HG03354 (cell line): ENCODE data around the gene PSMD14.

Source experiments
- ATAC-seq: cut with Tn5 transposase; IDR thresholded peaks from one replicate; pipeline ENCODE4 v1.9.1; 2021; ENCODE audit warnings: mild to moderate bottlenecking; ENCODE audit not compliant: unreplicated experiment, poor library complexity, severe bottlenecking

Gene PSMD14

DNA sequence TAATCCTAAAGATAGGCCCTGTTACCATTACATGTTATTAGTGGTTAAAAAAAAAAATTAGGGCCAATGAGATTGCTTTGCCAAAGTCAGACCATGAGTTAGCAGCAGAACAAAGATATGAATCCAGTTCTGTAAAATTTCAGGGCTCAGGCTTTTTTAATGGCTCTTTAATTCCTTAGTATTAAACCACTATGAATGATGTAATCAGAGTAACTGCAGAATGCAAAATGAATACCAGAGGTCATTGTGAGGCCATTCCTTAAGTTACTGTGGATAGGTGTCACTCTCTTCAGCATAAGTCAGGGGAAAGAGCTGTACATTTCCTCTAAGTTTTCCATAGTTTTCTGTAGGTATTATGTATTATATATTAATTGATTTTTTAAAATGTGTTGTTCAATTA is 65.7 kb downstream of the PSMD14 start:
- ATAC-seq = no peak

DNA sequence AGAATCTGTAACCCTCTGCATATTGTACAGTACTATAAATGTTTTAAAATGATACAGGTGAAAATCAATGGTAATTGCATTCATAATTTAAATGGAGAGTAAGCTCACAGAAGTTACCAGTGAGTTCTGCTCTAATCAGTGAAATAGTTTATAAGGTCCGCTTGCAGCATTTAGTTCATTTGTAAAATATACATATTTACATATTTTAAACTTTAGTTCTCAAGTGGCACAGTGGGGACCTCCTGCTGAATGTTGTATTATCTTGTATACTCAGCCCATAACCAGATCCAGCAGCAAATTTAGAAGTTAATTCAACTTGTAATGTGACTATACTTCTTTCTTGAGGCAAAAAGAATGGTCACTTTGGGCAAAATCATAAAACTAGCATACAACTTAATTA is 66.2 kb downstream of the PSMD14 start:
- no peak for ATAC-seq

DNA sequence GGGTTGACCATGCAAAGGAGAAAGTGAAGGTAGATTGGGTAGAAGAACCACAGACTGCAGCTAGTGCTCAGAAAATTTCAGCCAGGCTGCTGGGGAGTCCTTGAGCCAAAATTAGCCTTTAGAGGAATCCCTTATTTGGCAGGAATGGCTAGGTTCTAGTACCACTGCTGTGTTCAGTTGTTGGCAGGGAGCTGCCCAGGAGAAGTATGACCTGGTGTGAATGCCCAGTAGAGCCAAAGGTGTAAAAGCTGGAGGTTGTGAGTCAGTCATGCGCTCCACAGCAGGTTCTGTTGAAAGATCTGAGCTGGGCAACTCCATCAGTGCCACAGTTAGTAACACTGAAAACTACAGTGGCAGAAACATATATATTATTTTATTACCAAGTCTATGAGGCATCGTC is 71.5 kb downstream of the PSMD14 start:
- ATAC-seq = no peak

DNA sequence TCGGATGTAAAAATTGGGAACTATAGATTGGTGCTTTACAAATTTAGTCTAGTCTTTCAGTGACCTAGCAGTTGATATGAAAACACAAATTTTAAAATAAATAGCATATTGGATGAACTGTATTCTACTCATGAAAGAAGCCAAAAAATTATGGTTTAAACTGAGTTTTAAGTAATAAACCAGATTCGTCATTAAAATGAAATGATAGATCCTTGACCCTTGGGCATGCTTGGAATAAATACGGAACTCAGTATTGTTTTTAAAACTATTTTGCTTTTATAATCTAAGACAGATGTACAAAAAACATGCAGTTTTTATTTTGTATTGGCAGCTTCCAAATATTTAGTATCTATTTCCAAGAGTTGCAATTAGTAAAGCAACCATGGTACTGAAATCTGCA is 73.3 kb downstream of the PSMD14 start:
- no peak for ATAC-seq

DNA sequence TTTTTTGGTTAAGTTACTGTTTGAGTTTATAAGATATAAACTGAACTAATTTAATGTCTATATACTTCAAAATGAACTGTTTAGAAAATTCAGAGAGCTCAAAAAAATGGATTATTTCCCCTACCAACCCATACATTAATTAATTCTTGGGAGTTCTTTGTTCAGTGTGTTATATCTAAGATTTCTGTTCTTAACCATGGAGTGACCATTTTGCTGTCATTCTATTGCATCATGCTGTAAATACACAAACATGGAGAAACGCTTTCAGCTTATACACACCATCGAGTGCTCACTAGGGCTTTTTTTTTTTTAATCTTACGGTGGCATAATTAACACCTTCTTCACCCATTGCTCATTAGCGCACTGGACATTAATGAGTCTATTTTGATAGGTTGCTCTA is 74.5 kb downstream of the PSMD14 start:
- no peak for ATAC-seq

DNA sequence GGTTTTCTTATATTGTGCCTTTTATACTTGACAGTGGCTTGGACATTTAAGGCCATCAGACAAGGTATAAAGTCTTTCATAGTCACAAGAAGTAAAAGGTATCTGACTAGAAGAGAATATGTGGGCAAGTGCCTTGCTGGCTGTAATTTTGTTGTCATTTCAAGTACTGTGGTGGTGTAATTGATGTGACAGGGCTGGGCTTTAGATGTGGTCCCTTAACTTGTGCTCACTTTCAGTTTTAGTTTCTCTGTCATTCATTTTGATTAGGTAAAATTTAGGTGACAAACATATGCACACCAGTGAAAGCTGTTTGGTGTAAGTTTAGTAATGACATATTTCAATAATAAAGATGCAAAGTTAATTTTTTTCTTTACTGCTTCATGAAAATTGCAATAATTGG is 76.6 kb downstream of the PSMD14 start:
- peak; percentile 89 for ATAC-seq

DNA sequence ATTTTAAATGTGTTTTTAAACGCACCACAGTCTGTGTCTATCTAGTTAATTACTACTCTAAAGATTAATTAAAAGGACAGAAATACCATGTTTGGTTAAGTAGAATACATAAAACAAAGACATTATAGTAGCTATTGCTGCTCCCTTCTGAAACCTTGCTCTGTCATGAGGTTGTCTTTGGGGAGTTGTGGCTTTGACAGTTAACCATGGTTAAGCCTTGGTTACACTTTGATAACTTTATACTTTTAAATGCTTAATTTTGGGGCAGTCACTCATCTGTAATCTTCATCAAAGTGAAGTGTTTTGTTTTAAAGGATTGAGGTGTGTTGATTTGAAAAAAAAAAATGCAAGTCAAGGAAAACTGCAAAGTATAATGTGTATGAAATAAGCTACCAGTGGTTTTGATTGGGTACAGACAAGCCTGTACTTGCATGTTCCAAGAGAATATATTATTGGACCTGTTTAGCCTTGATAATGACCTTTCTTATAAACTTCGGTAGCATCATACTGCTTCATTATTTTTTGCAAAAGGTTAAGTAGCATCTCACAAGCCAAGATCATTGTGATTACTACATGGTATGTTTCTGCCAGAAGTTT is 78.1 kb downstream of the PSMD14 start:
- ATAC-seq = peak; percentile 74

DNA sequence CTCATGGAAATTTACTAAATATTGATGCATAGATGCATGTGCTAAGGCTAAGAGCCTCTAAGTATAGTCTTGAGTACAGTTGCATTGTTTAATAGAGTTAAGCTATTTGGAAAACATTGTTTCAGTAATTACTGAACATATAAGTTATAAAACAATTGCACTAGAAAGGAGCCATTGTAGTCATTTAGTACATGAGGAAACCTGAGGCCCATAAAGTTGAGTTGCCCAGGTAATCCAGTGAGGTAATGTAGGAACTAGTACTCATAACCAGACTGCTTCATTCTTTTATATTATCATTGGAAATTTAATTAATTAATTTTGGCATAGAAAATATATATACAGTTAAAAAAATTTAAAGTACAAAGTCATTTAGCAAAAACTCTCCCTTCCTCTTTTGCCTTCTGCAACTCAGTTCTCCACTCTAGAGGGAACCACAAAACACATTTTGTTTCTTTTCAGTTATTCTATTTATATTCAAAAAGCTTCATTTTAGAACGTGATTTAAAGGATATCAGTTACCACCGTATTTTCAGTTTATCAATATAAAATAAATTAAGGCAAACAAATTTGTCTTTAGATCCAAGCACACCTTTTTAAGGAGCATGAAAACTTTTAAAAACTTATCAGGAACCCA is 80.0 kb downstream of the PSMD14 start:
- ATAC-seq = no peak

DNA sequence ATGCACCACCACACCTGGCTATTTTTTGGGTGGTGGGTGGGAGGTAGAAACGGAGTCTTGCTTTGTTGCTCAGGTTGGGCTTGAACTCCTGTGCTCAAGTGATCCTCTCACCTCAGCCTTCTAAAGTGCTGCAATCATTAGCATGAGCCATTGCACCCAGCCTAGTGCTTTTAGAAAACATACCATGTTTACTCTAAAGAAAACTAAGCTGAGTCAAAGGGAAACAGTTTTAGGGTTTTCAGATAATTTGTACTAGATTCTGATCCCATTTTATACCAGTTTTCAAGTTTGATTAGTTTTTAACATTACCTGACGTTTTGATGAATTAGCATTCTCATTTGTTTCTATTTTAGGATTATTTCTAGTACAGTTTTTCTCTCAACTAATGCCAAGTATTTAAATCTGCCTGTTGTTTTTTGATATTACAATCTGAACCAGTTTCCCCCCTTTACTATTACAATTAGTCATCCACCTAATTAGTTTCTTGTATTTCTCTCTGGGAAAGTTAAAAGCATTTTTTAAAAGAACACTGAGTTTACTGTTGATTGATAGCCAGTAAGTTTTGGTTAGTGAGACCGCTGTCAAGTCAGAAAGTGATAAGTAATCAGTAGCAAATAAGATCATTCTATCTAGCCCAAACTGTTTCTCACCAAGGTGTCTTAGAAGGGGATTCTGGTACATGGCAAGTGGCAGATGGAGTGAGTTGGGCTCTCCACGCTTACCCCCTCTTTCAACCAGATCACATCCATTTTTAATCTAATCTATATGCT is 83.7 kb downstream of the PSMD14 start:
- ATAC-seq = no peak

DNA sequence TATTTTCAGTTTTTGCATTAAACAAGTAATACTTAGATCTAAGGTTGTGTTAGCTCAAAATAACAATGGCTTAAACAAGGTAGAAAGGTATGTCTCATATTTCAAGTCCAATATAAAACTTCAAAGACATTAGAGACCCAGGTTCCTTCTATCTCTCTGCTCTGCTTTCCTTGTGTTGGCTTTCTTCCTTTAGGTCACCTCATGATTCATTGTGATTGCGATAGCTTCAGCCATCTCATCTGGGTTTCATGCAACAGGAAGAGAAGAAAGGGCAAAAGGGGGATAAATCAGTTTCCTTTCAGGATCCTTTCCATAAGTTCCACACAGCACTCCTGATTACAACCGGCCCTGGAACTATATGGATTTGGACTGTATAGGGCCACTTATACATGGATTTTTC is 91.9 kb downstream of the PSMD14 start:
- no peak for ATAC-seq

DNA sequence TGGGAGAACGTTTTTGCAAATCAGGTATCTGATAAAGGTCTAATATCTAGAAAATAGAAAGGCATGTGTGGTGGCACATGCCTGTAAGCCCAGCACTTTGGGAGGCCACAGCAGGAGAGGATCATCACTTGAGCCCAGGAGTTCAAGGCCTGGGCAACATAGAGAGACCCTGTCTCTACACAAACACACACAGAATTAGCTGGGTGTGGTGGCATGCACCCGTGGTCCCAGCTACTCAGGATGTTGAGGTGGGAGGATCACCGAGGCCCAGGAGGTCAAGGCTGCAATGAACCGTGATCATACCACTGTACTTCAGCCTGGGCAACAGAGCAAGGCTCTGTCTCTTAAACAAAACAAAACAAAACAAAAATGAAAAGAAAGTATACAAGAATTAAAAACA is 94.1 kb downstream of the PSMD14 start:
- no peak for ATAC-seq

DNA sequence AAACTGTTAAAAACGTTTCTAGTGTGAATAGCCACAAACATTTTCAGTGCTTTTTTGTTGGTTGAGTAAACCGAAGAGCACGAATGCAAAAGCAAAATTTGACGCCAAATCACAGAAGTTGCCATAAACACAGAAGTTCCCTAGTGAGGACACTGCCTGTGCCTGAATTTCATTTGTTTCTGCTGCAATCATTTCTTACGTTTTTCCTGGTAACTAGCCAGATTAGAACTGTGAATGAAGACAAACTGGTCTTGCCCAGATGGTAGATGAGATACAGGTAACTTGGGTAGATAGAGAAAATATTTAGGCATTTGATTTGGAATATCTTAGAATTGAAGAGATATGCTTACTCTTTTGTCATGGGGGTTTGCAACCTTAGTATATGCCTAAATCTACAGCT is 98.1 kb downstream of the PSMD14 start:
- ATAC-seq = no peak

DNA sequence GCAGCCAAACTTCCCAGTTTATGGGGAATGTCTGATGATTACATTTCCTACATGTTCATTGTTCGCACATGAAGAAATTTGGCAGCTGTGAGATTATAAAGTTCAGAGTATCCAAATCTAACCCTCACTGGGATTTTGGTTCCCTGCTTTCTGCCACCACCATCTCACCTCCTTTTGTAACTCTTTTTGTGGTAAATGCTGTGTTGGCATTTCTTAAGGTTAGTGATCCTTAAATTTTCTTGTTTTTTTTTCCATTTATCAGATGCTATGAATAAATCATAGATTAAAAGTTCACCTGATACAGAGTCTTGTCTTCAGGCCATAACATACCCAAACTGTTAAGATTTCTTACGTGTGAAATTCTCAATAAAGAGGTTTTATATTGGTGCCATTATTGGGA is 99.4 kb downstream of the PSMD14 start:
- no peak for ATAC-seq

DNA sequence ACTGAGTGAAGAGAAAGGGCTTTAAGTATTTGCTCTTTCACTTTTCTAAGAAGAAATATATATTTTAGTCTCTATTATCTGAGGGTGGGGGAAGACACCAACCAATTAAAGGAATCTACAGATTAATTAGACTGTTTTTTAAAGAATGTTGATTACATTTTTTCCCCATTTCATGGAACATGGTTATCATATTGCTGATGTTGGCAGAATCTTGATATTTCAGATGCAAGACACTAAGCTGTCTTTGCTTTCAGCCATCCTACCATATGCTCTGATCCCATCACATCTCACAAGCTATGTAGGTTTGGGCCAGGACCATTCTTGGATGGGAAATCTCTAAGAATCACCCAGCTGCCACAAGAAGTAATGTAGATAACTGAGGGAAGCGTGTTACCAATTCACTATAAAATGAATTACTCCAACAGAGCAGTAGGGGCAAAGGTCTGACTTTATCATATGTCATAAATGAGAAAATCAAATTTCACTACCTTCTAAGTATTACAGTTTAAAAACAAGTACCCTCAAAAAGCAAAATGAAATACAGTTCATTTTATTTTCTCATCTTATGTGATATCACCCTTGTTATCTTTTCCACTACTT is 101.2 kb downstream of the PSMD14 start:
- no peak for ATAC-seq

DNA sequence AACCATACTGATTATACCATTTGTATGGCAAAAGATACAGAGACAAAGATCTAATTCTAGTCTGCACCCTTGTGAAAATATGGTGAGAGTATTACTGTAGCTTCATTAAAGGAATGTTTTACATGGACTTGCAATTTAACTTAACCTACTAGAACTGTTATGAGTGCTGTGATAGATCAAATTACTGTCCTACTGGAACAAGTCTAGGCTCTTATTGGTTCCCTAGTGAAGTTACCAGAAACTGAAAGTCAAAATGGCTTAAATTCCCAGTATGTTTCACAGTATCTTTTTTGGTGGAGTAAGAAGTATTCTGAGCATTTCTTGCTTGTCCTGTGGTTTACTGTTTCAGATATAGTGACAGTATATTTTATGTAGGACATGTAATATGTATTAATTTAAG is 104.1 kb downstream of the PSMD14 start:
- ATAC-seq = no peak

DNA sequence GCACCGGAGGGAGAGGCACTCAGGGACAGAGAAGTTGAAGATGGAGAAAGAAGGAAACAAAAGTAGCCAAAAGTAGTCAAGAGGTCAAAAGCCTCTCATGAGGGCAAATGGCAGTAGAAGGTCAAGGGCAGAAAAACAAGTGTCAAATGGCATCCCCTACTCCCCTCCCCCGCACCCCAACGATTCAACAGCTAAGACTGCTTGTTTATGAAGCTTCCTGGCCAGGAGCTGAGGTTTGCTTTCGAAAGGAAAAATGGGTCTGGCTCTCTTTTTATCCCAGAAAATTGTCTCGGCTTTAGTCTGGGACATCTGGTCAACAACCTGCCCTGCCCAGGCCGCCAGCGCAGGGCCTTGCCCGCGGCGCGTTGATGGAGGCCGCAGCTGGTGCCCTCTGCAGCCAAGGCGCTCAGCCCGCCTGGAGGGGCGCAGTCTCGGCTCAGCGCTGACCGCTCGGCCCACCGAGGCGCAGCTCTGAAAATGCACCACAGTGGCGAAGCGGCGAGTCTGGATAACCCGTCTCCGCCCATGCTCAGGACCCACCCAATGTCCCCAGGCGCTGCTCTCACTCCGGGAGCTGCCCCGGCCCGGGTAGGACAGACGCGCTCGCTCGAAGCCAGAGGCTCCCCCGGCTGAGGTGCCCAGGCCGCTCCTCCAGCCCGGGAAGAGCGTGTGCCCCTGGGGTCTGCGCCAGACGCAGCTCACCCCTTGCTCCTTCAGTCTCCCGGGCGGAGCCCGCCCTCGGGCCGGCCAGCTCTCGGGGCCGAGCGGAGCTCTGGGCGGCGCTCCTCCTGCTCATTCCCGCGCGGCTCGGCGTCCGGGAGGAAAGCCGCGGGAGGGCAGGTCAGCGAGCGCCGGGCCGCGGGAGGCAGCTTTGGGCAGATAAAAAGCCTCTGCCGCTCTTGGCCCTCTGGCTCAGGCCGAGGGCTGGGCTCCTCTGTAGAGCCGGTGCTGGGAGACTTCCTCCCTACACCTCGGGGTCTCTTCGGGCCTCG is 106.1 kb downstream of the PSMD14 start:
- ATAC-seq = peak; percentile 48

DNA sequence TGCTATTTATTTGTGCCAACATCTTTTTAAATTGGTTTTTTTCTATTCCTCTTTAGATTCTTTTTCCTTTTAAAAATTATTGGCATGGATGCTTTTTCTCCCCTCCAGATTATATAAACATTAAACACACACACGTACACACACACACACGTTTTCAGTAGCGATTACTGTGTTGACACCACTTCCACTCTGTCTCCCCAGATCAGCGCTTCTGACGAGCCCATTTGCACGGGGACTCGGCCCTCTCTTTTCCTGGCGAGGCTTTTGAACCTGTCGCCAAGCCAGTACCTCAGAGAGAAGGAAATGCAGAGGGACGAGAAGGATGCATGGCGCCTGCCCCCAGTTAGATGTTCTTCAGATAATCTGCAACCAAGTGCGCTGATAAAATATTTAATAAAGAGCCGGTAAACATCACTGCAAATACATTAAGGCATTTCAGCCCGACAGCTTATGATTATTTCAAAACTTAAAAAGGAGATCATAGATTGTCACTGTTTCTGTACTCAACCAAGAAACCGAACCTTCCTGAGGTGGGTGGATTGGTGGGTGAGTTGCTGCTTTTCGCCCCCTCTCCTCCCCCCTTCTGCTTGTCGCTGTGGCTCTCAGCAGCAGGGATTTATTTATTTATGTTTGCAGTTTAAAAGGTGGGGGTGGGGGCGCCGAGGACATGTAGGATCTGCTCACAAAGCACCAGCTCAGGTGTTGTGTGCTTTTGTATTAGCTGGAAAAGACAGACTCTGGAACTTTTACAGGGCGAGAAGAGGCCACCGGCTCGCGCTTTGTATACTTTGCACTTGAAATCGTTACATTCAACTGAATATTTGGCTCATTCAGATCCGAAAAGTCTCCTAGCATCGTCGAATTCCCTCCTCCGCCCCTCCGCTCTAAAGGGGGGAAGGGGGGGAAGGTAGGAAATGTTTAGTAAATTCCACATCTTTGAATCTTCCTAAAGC is 107.1 kb downstream of the PSMD14 start:
- ATAC-seq = peak; percentile 28

DNA sequence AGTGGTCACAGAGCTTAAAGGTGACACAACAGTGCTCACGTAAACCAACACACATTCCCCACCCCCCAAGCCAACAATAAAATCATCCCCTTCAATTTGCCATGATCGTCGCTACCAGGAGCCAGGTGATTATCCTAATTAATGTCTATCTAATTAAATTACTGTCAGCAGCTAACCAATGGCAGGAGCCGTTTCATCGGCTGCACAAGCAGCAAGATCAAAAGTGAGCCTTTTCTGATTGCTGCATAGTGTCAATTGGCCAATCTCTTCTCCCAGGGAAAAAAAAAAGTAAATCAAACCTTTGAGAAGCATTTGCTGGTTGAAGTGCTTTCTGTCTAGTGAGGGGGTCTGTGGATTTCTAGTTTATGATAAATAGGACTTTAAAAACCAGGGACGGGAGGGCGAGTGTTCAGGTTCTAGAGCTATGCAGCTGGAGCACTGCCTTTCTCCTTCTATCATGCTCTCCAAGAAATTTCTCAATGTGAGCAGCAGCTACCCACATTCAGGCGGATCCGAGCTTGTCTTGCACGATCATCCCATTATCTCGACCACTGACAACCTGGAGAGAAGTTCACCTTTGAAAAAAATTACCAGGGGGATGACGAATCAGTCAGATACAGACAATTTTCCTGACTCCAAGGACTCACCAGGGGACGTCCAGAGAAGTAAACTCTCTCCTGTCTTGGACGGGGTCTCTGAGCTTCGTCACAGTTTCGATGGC is 107.9 kb downstream of the PSMD14 start, which contains the start of gene TBR1:
Gene TBR1, plus strand, starts transcription at position 311 of the 721 bp plus-strand sequence. Its CDS starts 114 bp downstream, at position 425.
- no peak for ATAC-seq
